ENCODE measurements around the gene KCTD5.

DNA sequence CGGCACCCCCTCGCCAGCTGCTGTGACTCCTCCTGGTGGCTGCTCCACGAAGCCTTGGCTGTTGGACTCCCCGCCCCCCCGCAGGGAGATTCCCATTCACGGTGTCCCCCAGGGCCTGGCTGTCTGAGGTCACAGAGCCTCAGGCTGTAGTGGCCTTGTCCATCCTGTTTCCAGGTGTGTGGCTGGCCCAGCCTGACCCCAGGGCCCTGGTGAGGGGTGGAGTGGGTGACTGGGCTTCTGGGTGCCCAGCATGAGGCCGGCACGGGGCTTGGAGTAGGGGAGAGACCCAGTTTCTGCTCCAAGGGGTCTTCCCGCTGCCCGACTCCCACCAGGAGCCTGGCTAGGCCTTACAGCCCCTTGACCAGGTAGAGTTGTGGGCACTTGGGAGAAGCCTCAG, 27.3 kb downstream of the KCTD5 start:
- TF ChIP-seq POLR2A (IDR thresholded peaks at IDR 0.05; ENCODE audit: low read depth, low read length) (no peak), POLR2AphosphoS5 (IDR thresholded peaks at IDR 0.05; ENCODE audit: low read depth, low read length) (no peak), SPI1 (IDR thresholded peaks at IDR 0.05; ENCODE audit: low read depth, low read length) (no peak), POU2F2 (IDR thresholded peaks at IDR 0.05; ENCODE audit: low read depth, low read length) (no peak), TAF1 (IDR thresholded peaks at IDR 0.05; ENCODE audit: low read depth, low read length) (no peak), PAX5 (IDR thresholded peaks at IDR 0.05; ENCODE audit: insufficient read depth, low read length, severe bottlenecking) (no peak)
